ENCODE measurements around the gene MBD3L4. TPM values are rescaled to one million over a fixed set of nuclear protein-coding genes. Genes with fewer than 3 reads are reported as not detected.

The MBD3L4 gene
- total and polyA plus RNA-seq, 10 of the 15 experiments (the other 5 are each of a cell fraction or from before 2014, with no cell fraction given) = not detected

- Histone ChIP-seq H3K4me3 (no peak overlapping the region), H3K9ac (ENCODE audit: control insufficient read depth, insufficient read depth, low read length) (no peak overlapping the region), H3K27me3 (replicated peaks in 1 of 2; ENCODE audit: control insufficient read depth in 2 of 2, insufficient read depth in 2 of 2, low read length in 1 of 2) (no peaks in the 10 kb centered on the region), H2AFZ (ENCODE audit: control insufficient read depth, low read depth, low read length) (no peak overlapping the region), H3K27ac (ENCODE audit: control insufficient read depth, insufficient read depth) (no peak overlapping the region), H4K20me1 (ENCODE audit: control insufficient read depth, insufficient read depth) (no peaks in the 10 kb centered on the region), H3K9me3 (replicated peaks; ENCODE audit: control insufficient read depth, insufficient read depth, low read length) (no peaks in the 10 kb centered on the region; the same call in 2 of the 3 replicates), H3K4me2 (ENCODE audit: control insufficient read depth, insufficient read depth) (no peak overlapping the region), H3K36me3 (ENCODE audit: control insufficient read depth in 2 of 2, insufficient read depth in 2 of 2, low read length in 1 of 2) (no peaks in the 10 kb centered on the region), H3K4me1 (ENCODE audit: control insufficient read depth, insufficient read depth, low read length) (no peaks in the 10 kb centered on the region; the same call in 1 of the 2 replicates), H3K79me2 (ENCODE audit: control insufficient read depth, insufficient read depth, low read length) (no peaks in the 10 kb centered on the region)
- no TSS peak for BruUV-seq (replicated peaks)
- TF ChIP-seq MTA2 (IDR thresholded peaks at IDR 0.05; ENCODE audit: low read depth) (peak; percentile 70), IKZF2 (IDR thresholded peaks at IDR 0.05) (peak; percentile 56 to 71; a peak in 3 of 4 replicates), IKZF1 (conservative IDR thresholded peaks at IDR 0.05) (peak; percentile 78)
- TF ChIP-seq, protein P1, sequence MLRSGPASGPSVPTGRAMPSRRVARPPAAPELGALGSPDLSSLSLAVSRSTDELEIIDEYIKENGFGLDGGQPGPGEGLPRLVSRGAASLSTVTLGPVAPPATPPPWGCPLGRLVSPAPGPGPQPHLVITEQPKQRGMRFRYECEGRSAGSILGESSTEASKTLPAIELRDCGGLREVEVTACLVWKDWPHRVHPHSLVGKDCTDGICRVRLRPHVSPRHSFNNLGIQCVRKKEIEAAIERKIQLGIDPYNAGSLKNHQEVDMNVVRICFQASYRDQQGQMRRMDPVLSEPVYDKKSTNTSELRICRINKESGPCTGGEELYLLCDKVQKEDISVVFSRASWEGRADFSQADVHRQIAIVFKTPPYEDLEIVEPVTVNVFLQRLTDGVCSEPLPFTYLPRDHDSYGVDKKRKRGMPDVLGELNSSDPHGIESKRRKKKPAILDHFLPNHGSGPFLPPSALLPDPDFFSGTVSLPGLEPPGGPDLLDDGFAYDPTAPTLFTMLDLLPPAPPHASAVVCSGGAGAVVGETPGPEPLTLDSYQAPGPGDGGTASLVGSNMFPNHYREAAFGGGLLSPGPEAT (IDR thresholded peaks at IDR 0.05; ENCODE audit: low read depth) = peak; percentile 42; the same call in 1 of the 2 replicates
- TF ChIP-seq, protein P2, sequence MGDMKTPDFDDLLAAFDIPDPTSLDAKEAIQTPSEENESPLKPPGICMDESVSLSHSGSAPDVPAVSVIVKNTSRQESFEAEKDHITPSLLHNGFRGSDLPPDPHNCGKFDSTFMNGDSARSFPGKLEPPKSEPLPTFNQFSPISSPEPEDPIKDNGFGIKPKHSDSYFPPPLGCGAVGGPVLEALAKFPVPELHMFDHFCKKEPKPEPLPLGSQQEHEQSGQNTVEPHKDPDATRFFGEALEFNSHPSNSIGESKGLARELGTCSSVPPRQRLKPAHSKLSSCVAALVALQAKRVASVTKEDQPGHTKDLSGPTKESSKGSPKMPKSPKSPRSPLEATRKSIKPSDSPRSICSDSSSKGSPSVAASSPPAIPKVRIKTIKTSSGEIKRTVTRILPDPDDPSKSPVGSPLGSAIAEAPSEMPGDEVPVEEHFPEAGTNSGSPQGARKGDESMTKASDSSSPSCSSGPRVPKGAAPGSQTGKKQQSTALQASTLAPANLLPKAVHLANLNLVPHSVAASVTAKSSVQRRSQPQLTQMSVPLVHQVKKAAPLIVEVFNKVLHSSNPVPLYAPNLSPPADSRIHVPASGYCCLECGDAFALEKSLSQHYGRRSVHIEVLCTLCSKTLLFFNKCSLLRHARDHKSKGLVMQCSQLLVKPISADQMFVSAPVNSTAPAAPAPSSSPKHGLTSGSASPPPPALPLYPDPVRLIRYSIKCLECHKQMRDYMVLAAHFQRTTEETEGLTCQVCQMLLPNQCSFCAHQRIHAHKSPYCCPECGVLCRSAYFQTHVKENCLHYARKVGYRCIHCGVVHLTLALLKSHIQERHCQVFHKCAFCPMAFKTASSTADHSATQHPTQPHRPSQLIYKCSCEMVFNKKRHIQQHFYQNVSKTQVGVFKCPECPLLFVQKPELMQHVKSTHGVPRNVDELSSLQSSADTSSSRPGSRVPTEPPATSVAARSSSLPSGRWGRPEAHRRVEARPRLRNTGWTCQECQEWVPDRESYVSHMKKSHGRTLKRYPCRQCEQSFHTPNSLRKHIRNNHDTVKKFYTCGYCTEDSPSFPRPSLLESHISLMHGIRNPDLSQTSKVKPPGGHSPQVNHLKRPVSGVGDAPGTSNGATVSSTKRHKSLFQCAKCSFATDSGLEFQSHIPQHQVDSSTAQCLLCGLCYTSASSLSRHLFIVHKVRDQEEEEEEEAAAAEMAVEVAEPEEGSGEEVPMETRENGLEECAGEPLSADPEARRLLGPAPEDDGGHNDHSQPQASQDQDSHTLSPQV (IDR thresholded peaks at IDR 0.05) = 0 out of 2 replicates have a peak, but pooled peaks have one; percentile 30
- TF ChIP-seq, protein P3, sequence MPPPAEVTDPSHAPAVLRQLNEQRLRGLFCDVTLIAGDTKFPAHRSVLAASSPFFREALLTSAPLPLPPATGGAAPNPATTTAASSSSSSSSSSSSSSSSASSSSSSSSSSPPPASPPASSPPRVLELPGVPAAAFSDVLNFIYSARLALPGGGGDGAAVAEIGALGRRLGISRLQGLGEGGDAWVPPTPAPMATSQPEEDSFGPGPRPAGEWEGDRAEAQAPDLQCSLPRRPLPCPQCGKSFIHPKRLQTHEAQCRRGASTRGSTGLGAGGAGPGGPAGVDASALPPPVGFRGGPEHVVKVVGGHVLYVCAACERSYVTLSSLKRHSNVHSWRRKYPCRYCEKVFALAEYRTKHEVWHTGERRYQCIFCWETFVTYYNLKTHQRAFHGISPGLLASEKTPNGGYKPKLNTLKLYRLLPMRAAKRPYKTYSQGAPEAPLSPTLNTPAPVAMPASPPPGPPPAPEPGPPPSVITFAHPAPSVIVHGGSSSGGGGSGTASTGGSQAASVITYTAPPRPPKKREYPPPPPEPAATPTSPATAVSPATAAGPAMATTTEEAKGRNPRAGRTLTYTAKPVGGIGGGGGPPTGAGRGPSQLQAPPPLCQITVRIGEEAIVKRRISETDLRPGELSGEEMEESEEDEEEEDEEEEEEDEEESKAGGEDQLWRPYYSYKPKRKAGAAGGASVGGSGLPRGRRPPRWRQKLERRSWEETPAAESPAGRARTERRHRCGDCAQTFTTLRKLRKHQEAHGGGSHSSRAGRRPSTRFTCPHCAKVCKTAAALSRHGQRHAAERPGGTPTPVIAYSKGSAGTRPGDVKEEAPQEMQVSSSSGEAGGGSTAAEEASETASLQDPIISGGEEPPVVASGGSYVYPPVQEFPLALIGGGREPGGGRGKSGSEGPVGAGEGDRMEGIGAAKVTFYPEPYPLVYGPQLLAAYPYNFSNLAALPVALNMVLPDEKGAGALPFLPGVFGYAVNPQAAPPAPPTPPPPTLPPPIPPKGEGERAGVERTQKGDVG (CRISPR knock-in tag; IDR thresholded peaks at IDR 0.05) = no peak
- no peak for DNase-seq (ENCODE audit: low read depth, low spot score)
- peak; percentile 84 for ATAC-seq
- ChIA-PET RAD21 (ENCODE audit: unreplicated experiment) (no interaction called here), SMC1A (ENCODE audit: uncharacterized antibody, unreplicated experiment) (no interaction called here), CTCF (no interaction called here), POLR2A (no interaction called here)
- in situ Hi-C loops (cut with MboI) (no loop called here), intact Hi-C loops (cut with micrococcal nuclease; ENCODE audit: unreplicated experiment) (no loop called here)
- FAIRE-seq = no peak
- WGBS (ENCODE audit: insufficient coverage, insufficient replicate concordance, low lambda C conversion rate, missing lambda C conversion rate) = 47% methylated on average over 6 of the region's 6 CpGs
Measured at GRCh38 chr19:7018828-7019227, 21.2 kb downstream of the MBD3L4 start.

Measured in GM12878 (cell line).